Stimulated activated effector memory CD8-positive, alpha-beta T cell treated with anti-CD3 and anti-CD28 coated beads, Interleukin-12 subunit alpha, Interleukin-12 subunit beta, amount 100 ng/mL, for 72 hours (primary cell): ENCODE data around the gene FAM170B.

Experiments
- ATAC-seq: fragments of 150-1000 bp; cut with Tn5 transposase; 2 replicates; pipeline ENCODE4 v1.10.0; 2021
- DNase-seq, 2 donors: peaks; one replicate each; pipeline ENCODE4 v3.0.0; 2021 to 2022; ENCODE audit warnings: low spot score in 2 of 2
- H3K27ac Mint-ChIP-seq: one replicate; pipeline ENCODE4 v1.8.0; 2022; ENCODE audit warnings: mild to moderate bottlenecking, mixed read lengths
- H3K36me3 Mint-ChIP-seq: one replicate; pipeline ENCODE4 v1.8.0; 2022; ENCODE audit warnings: mild to moderate bottlenecking, mixed read lengths
- H3K4me1 Mint-ChIP-seq: one replicate; pipeline ENCODE4 v1.8.0; 2022; ENCODE audit warnings: mixed read lengths
- H3K4me3 Mint-ChIP-seq: one replicate; pipeline ENCODE4 v1.8.0; 2022; ENCODE audit warnings: mild to moderate bottlenecking, mixed read lengths
- H3K9me3 Mint-ChIP-seq: one replicate; pipeline ENCODE4 v1.8.0; 2022; ENCODE audit warnings: mixed read lengths

FAM170B gene

GRCh38 chr10:49133706-49134248, at the start of gene FAM170B:
Gene FAM170B (minus strand): TSS chr10:49134021. CDS start chr10:49133918, 103 bp downstream.
- Mint-ChIP-seq H3K36me3 (no peaks in the 10 kb centered on the region), H3K4me3 (peak within 1 kb of the TSS; percentile 44), H3K27ac (peak within 1 kb of the TSS; percentile 72), H3K9me3 (peaks cover 4% of the 10 kb centered on the region), H3K4me1 (peaks cover 18% of the 10 kb centered on the region)
- DNase-seq: no peak
- ATAC-seq: no peak

GRCh38 chr10:49182776-49183175, 49.0 kb upstream of the FAM170B start:
- DNase-seq (peak in 1 of 2 donors; percentile 47), ATAC-seq (no peak)
- H3K4me1 Mint-ChIP-seq: peaks cover 74% of the 10 kb centered on the region
- H3K9me3 Mint-ChIP-seq: no peaks in the 10 kb centered on the region
- peak overlapping the region; percentile 98 for H3K27ac Mint-ChIP-seq
- peak overlapping the region; percentile 79 for H3K4me3 Mint-ChIP-seq
- peaks cover 100% of the 10 kb centered on the region for H3K36me3 Mint-ChIP-seq

DNA sequence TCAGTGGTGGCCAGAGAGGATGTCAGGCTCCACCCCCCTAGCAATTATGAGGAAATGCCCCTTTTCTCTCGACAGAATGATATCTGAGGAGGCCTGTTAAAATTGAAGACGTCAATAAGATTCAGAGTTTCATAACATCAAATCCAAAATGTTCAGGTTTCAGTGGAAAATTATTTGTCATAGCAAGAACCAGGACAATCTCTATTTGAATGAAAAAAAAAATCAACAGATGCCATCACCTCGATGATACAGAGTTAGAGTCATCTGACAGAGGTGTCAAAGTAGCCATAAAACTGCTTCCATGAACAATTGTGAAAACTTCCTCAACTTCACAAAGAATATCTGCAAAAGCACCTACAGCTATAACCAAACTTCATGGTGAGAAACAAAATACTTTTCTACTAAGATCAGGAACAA, 46.6 kb upstream of the FAM170B start:
- ATAC-seq (peak; percentile 43), DNase-seq (peak in 1 of 2 donors; percentile 46)
- Mint-ChIP-seq H3K9me3 (no peaks in the 10 kb centered on the region), H3K4me1 (peaks cover 88% of the 10 kb centered on the region), H3K36me3 (peaks cover 100% of the 10 kb centered on the region), H3K27ac (peak overlapping the region; percentile 98), H3K4me3 (peak overlapping the region; percentile 79)

- Mint-ChIP-seq H3K4me3 (peak overlapping the region; percentile 79), H3K27ac (peak overlapping the region; percentile 98), H3K9me3 (no peaks in the 10 kb centered on the region), H3K36me3 (peaks cover 100% of the 10 kb centered on the region), H3K4me1 (peaks cover 94% of the 10 kb centered on the region)
- peak in 1 of 2 donors; percentile 76 for DNase-seq
- ATAC-seq: peak; percentile 49
These were observed 46.0 kb upstream of the FAM170B start for GRCh38 chr10:49179699-49180443.

GRCh38 chr10:49178489-49179471, 45.0 kb upstream of the FAM170B start:
- Mint-ChIP-seq H3K4me3 (peak overlapping the region; percentile 79), H3K9me3 (no peaks in the 10 kb centered on the region), H3K4me1 (peaks cover 94% of the 10 kb centered on the region), H3K27ac (peak overlapping the region; percentile 98), H3K36me3 (peaks cover 100% of the 10 kb centered on the region)
- DNase-seq (peak in 1 of 2 donors; percentile 50), ATAC-seq (no peak)

GRCh38 chr10:49177391-49178355, 43.9 kb upstream of the FAM170B start:
- Mint-ChIP-seq H3K9me3 (no peaks in the 10 kb centered on the region), H3K4me1 (peaks cover 99% of the 10 kb centered on the region), H3K4me3 (peak overlapping the region; percentile 79), H3K27ac (peak overlapping the region; percentile 98), H3K36me3 (peaks cover 100% of the 10 kb centered on the region)
- DNase-seq (peak; percentile 46 to 87), ATAC-seq (peak; percentile 93)

DNA sequence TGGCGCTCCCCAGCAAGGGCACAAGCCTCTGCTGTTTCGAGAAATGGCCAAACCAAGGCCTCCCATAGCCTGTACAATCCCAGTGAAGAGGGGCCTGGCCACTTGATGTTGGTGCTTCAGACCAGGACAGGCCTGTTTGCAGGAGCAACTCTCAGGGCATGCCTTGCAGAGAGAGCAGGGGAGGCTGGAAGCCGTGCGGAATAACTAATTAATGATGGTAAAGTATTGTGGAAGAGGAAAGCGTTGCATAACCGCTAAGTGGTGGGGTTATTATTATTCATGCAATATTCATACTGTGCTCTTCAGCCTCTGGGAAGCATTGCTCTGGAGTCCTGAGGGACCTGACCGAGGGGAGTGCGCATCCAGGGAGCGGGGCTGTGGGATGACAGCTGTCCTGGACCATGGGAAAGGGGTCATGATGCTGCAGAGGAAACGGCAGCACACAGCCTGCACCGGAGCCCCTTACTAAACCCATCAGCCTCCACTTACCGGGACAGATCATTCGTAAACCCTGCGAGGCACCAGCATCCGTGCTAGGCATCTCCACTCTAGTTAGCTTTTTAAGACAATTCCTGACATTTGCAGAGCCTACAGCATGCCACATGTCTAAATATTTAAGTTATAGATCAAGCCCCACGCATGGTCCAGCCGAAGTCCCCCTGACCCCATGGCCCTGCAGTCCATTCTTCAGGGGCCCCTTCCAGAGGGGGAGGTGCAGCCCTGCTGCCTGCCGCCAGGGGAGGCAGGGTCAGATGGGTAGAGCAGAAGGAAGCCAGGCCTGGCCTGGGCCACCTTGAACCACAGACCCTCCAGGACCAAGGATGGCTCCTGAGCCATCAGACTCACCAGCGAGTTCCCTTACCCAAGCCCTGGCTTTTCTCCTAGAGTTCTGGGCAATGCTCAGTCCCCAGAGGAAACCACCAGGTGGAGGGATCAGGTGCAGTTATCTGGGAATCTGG, 42.8 kb upstream of the FAM170B start:
- Mint-ChIP-seq H3K36me3 (peaks cover 100% of the 10 kb centered on the region), H3K4me1 (peaks cover 95% of the 10 kb centered on the region), H3K27ac (peak overlapping the region; percentile 98), H3K9me3 (no peaks in the 10 kb centered on the region), H3K4me3 (peak overlapping the region; percentile 79)
- DNase-seq: peak in 1 of 2 donors; percentile 45
- no peak for ATAC-seq

- peak overlapping the region; percentile 79 for H3K4me3 Mint-ChIP-seq
- ATAC-seq: no peak
- peaks cover 95% of the 10 kb centered on the region for H3K4me1 Mint-ChIP-seq
- no peaks in the 10 kb centered on the region for H3K9me3 Mint-ChIP-seq
- DNase-seq: peak in 1 of 2 donors; percentile 47
- peaks cover 100% of the 10 kb centered on the region for H3K36me3 Mint-ChIP-seq
- H3K27ac Mint-ChIP-seq: peak overlapping the region; percentile 98
These were observed 41.9 kb upstream of the FAM170B start for GRCh38 chr10:49175587-49176309.

DNA sequence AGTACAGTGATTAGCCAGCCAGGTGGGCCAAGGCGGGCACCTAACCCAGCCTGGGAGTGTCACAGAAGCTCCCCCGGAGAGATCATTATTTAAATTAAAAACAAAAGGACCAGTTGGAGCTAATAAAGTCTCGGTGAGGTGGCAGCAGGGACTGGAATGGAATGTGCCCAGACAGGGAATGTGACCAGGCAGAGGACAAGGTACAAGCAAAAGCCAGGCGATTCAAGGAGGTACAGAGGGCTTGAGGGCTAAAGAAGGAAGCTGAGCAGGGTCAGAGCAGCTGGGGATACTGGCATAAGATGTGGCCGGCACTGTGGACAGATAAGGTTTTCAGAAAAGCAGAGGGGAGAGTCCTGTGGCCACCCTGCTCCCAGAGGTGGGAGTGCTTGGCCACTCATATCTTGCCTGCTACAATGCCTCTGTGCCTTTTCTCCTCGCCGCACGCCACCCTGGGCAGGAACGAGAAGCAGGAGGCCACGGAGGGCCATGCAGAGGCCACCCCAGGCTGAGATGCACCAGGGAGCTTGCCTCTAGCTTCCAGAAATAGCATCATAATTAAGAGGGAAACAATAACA, 41.2 kb upstream of the FAM170B start:
- Mint-ChIP-seq H3K4me3 (peak overlapping the region; percentile 79), H3K27ac (peak overlapping the region; percentile 98), H3K4me1 (peaks cover 95% of the 10 kb centered on the region), H3K36me3 (peaks cover 100% of the 10 kb centered on the region), H3K9me3 (no peaks in the 10 kb centered on the region)
- no peak for ATAC-seq
- DNase-seq: peak; percentile 0 to 42

GRCh38 chr10:49174261-49174925, 40.6 kb upstream of the FAM170B start:
- H3K4me1 Mint-ChIP-seq: peaks cover 92% of the 10 kb centered on the region
- peak overlapping the region; percentile 79 for H3K4me3 Mint-ChIP-seq
- ATAC-seq: no peak
- peaks cover 100% of the 10 kb centered on the region for H3K36me3 Mint-ChIP-seq
- H3K9me3 Mint-ChIP-seq: no peaks in the 10 kb centered on the region
- peak overlapping the region; percentile 98 for H3K27ac Mint-ChIP-seq
- peak; percentile 1 to 45 for DNase-seq

DNA sequence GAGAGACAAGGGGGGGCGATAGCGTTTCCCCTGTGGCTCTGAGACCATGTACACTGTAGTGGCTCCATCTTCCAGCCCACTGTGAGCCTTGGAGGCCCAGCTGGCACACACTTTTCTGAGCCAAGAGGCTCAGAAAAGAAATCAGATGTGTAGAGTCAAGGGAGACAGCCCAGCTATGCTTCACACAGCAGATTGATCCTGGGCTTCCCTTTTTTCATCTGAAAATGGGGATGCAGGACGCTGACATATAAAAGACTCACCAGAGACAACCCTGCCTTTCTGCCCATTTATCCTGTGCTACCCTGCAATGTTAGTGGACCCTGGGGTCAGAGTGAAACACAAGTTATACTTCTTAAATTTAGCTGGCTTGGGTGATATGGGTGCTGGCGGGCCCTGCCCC, 40.0 kb upstream of the FAM170B start:
- peak overlapping the region; percentile 79 for H3K4me3 Mint-ChIP-seq
- peaks cover 87% of the 10 kb centered on the region for H3K4me1 Mint-ChIP-seq
- peak overlapping the region; percentile 98 for H3K27ac Mint-ChIP-seq
- DNase-seq (peak in 1 of 2 donors; percentile 44), ATAC-seq (no peak)
- no peaks in the 10 kb centered on the region for H3K9me3 Mint-ChIP-seq
- H3K36me3 Mint-ChIP-seq: peaks cover 100% of the 10 kb centered on the region

- H3K36me3 Mint-ChIP-seq: peaks cover 100% of the 10 kb centered on the region
- peak overlapping the region; percentile 79 for H3K4me3 Mint-ChIP-seq
- H3K9me3 Mint-ChIP-seq: no peaks in the 10 kb centered on the region
- peaks cover 86% of the 10 kb centered on the region for H3K4me1 Mint-ChIP-seq
- DNase-seq (peak in 1 of 2 donors; percentile 47), ATAC-seq (no peak)
- peak overlapping the region; percentile 98 for H3K27ac Mint-ChIP-seq
These were observed 39.5 kb upstream of the FAM170B start for GRCh38 chr10:49173201-49173772.
